Right atrium auricular region (tissue), 2 donors: ENCODE results near the gene PDXK. TPM values are rescaled to one million over a fixed set of nuclear protein-coding genes. Genes with fewer than 3 reads are reported as not detected.

Experiments
- DNase-seq: peaks from one replicate; pipeline ENCODE4 v3.0.0-alpha.2; 2019; ENCODE audit warnings: low spot score
- H3K27ac ChIP-seq, 2 donors: fragments of 200-600 bp; sonication (generic); 1 replicate in 1 of 2; 2 replicates in 1 of 2; pipeline ENCODE4 v1.5.1; 2016 to 2019
- H3K27me3 ChIP-seq, 2 donors: fragments of 200-600 bp; sonication (generic); one replicate each; pipeline versions ENCODE4 v1.5.1 to v1.6.0; 2017 to 2019
- H3K36me3 ChIP-seq: fragments of 200-600 bp; sonication (generic); one replicate; pipeline ENCODE4 v1.5.1; 2016
- H3K4me1 ChIP-seq, 2 donors: fragments of 200-600 bp; sonication (generic); one replicate each; pipeline versions ENCODE4 v1.5.1 to v1.6.0; 2017 to 2019
- H3K4me3 ChIP-seq, 2 donors: fragments of 200-600 bp; sonication (generic); 1 replicate in 1 of 2; 2 replicates in 1 of 2; pipeline ENCODE4 v1.5.1; 2017 to 2019; ENCODE audit warnings: mild to moderate bottlenecking in 1 of 2, moderate library complexity in 1 of 2
- H3K9me3 ChIP-seq, 2 donors: fragments of 200-600 bp; sonication (generic); one replicate each; pipeline ENCODE4 v1.5.1; 2019
- CTCF ChIP-seq, 2 donors: fragments of 200-600 bp; sonication (generic); IDR thresholded peaks; one replicate each; pipeline ENCODE4 v1.5.1; 2019; ENCODE audit warnings: antibody characterized with exemption in 2 of 2
- total RNA-seq, 2 donors: library from RNA; depleted of rRNA; stranded (reverse); fragments of >200 nt; gene quantifications; one replicate each; pipeline ENCODE4 v1.1.0, GENCODE V29; 2016

PDXK gene
- total RNA-seq, 2 donors from 2014 or later, result 29.1 to 45.7 TPM

- H3K27ac ChIP-seq, result no peak overlapping the region
- peaks cover 48% of the 10 kb centered on the region for H3K36me3 ChIP-seq
- no peak for DNase-seq
- no peaks in the 10 kb centered on the region for H3K9me3 ChIP-seq
- no peak overlapping the region for H3K4me3 ChIP-seq
- H3K27me3 ChIP-seq, result no peaks in the 10 kb centered on the region
- no peak for TF ChIP-seq CTCF (IDR thresholded peaks at IDR 0.05)
- no peaks in the 10 kb centered on the region for H3K4me1 ChIP-seq
These were observed 84.8 kb downstream of the PDXK start for GRCh38 chr21:43803558-43804300.

- no peak overlapping the region for H3K27ac ChIP-seq
- H3K4me3 ChIP-seq, result no peak overlapping the region
- H3K4me1 ChIP-seq, result no peaks in the 10 kb centered on the region
- no peaks in the 10 kb centered on the region for H3K27me3 ChIP-seq
- DNase-seq, result no peak
- no peak for TF ChIP-seq CTCF (IDR thresholded peaks at IDR 0.05)
- H3K36me3 ChIP-seq, result peaks cover 34% of the 10 kb centered on the region
- H3K9me3 ChIP-seq, result no peaks in the 10 kb centered on the region
These were observed 86.4 kb downstream of the PDXK start for GRCh38 chr21:43805275-43805800.

GRCh38 chr21:43806017-43806710 is 87.2 kb downstream of the PDXK start:
- peaks cover 26% of the 10 kb centered on the region for H3K36me3 ChIP-seq
- no peak for DNase-seq

GRCh38 chr21:43808367-43808766 is 89.4 kb downstream of the PDXK start:
- Histone ChIP-seq H3K9me3 (no peaks in the 10 kb centered on the region), H3K4me1 (peaks cover 0 to 19% of the 10 kb centered on the region in 2 donors), H3K36me3 (peaks cover 6% of the 10 kb centered on the region), H3K27me3 (no peaks in the 10 kb centered on the region), H3K27ac (no peak overlapping the region), H3K4me3 (no peak overlapping the region)
- no peak for TF ChIP-seq CTCF (IDR thresholded peaks at IDR 0.05)
- DNase-seq, result no peak

More at GRCh38 chr21:43806017-43806710, 87.2 kb downstream of the PDXK start:
- Histone ChIP-seq H3K4me1 (peaks cover 0 to 7% of the 10 kb centered on the region in 2 donors), H3K9me3 (no peaks in the 10 kb centered on the region), H3K4me3 (no peak overlapping the region), H3K27ac (no peak overlapping the region), H3K27me3 (no peaks in the 10 kb centered on the region)
- no peak for TF ChIP-seq CTCF (IDR thresholded peaks at IDR 0.05)

- no peak overlapping the region for H3K4me3 ChIP-seq
- H3K9me3 ChIP-seq, result no peaks in the 10 kb centered on the region
- TF ChIP-seq CTCF (IDR thresholded peaks at IDR 0.05), result no peak
- H3K27me3 ChIP-seq, result no peaks in the 10 kb centered on the region
- H3K27ac ChIP-seq, result no peak overlapping the region
- H3K4me1 ChIP-seq, result peaks cover 0 to 19% of the 10 kb centered on the region in 2 donors
- H3K36me3 ChIP-seq, result peaks cover 1% of the 10 kb centered on the region
- DNase-seq, result no peak
These were observed 89.9 kb downstream of the PDXK start for GRCh38 chr21:43808832-43809251.
